Measurements from ENCODE around the gene CTIF. TPM values are rescaled to one million over a fixed set of nuclear protein-coding genes. Genes with fewer than 3 reads are reported as not detected.

The CTIF gene
- total RNA-seq, 2 experiments from 2014 or later, result 3.2 to 3.5 TPM

DNA sequence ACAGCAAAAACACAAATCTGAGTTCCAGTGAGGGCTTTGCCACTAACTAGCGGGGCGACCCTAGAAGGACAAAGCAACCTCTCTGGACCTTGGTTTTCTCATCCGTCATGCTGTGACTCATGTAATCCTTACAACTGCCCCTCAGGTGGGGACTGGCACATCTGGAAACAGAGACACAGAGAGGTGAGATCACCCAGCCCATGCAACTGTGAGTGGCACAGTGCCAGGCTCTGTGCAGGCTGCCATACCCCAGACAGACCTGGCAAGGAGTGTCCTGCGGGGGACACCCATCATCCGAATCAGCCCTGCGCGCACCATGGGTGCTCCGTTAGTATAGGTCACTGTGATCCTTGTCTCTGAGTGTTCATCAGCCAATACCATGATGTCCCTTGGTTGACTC is 213.6 kb downstream of the CTIF start:
- DNase-seq (no peak), ATAC-seq (no peak)
- Mint-ChIP-seq H3K4me1 (ENCODE audit: low read depth) (peaks cover 3% of the 10 kb centered on the region), H3K27me3 (no peaks in the 10 kb centered on the region), H3K36me3 (ENCODE audit: low read depth) (no peaks in the 10 kb centered on the region), H3K27ac (no peak overlapping the region), H3K4me3 (no peak overlapping the region), H3K9me3 (no peaks in the 10 kb centered on the region)
- TF ChIP-seq, protein P1, sequence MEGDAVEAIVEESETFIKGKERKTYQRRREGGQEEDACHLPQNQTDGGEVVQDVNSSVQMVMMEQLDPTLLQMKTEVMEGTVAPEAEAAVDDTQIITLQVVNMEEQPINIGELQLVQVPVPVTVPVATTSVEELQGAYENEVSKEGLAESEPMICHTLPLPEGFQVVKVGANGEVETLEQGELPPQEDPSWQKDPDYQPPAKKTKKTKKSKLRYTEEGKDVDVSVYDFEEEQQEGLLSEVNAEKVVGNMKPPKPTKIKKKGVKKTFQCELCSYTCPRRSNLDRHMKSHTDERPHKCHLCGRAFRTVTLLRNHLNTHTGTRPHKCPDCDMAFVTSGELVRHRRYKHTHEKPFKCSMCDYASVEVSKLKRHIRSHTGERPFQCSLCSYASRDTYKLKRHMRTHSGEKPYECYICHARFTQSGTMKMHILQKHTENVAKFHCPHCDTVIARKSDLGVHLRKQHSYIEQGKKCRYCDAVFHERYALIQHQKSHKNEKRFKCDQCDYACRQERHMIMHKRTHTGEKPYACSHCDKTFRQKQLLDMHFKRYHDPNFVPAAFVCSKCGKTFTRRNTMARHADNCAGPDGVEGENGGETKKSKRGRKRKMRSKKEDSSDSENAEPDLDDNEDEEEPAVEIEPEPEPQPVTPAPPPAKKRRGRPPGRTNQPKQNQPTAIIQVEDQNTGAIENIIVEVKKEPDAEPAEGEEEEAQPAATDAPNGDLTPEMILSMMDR (IDR thresholded peaks at IDR 0.05), result no peak
- CTCF ChIA-PET, result interaction anchor here (1.5 kb wide), 1 partner anchor 498 kb away, joined by 3 read pairs; no protein-coding TSS in a partner anchor
- intact Hi-C loops (cut with micrococcal nuclease), result no loop called here
- POLR2A ChIA-PET, result interaction anchor here (0.6 kb wide), 1 partner anchor 1598 kb away, joined by 3 read pairs; no protein-coding TSS in a partner anchor

DNA sequence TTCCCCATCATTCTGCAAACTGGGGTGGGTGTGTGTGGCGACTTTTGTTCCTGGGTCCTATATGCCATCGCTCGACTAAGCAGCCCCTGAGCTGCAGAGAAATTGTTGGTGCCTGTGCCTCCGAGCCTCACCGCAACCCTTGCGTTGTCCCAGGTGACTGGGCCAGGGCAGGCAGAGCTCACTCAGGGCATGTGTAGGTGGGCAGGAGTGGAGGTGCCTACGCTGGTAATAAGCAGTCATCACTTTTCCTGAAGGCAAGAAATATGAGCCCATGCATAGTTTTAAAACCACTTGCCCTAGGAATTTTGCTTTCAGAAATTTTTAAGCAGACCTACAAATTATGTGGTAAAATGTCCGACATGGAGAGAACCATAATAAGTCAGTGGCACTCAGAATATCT is 214.1 kb downstream of the CTIF start:
- POLR2A ChIA-PET, result interaction anchor here (0.6 kb wide), 1 partner anchor 1597 kb away, joined by 3 read pairs; no protein-coding TSS in a partner anchor
- no peak overlapping the region for H3K4me3 Mint-ChIP-seq
- CTCF ChIA-PET, result no interaction called here
- DNase-seq (no peak), ATAC-seq (no peak)
- intact Hi-C loops (cut with micrococcal nuclease), result no loop called here
- no peaks in the 10 kb centered on the region for H3K27me3 Mint-ChIP-seq
- no peaks in the 10 kb centered on the region for H3K9me3 Mint-ChIP-seq
- H3K27ac Mint-ChIP-seq, result no peak overlapping the region
- TF ChIP-seq, protein P1 (IDR thresholded peaks at IDR 0.05), result no peak
- peaks cover 3% of the 10 kb centered on the region for H3K4me1 Mint-ChIP-seq (ENCODE audit: low read depth)
- H3K36me3 Mint-ChIP-seq (ENCODE audit: low read depth), result no peaks in the 10 kb centered on the region

GRCh38 chr18:48753691-48754090 is 214.9 kb downstream of the CTIF start:
- H3K27me3 Mint-ChIP-seq, result no peaks in the 10 kb centered on the region
- TF ChIP-seq, protein P1 (IDR thresholded peaks at IDR 0.05), result no peak
- H3K4me3 Mint-ChIP-seq, result no peak overlapping the region
- peaks cover 3% of the 10 kb centered on the region for H3K4me1 Mint-ChIP-seq (ENCODE audit: low read depth)
- H3K9me3 Mint-ChIP-seq, result no peaks in the 10 kb centered on the region
- no peak for DNase-seq
- H3K36me3 Mint-ChIP-seq (ENCODE audit: low read depth), result no peaks in the 10 kb centered on the region
- intact Hi-C loops (cut with micrococcal nuclease), result no loop called here
- POLR2A ChIA-PET, result no interaction called here
- H3K27ac Mint-ChIP-seq, result no peak overlapping the region
- no peak for ATAC-seq
- CTCF ChIA-PET, result no interaction called here

DNA sequence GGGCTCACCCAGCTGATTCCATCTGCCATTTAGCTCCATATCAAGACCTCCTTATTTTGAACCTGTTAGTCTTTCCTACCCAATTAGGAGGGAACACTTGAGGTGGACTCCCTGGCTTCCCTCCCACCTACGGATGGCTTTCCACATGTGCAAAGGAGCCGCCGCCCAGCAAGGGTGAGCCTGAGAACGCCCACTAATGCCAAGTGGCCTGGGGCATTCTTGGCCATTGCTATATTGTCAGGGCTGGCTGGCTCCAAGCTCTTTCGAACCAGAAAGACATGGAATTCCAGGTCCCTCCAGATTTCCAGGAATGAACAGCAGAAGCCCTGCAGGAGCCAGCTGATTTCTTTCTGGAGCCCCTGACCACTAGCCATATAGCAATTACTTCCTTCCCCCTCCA is 215.7 kb downstream of the CTIF start:
- H3K4me3 Mint-ChIP-seq, result no peak overlapping the region
- no peaks in the 10 kb centered on the region for H3K27me3 Mint-ChIP-seq
- ChIA-PET POLR2A (no interaction called here), CTCF (no interaction called here)
- no peaks in the 10 kb centered on the region for H3K9me3 Mint-ChIP-seq
- no peaks in the 10 kb centered on the region for H3K36me3 Mint-ChIP-seq (ENCODE audit: low read depth)
- no peak for DNase-seq
- no peak overlapping the region for H3K27ac Mint-ChIP-seq
- intact Hi-C loops (cut with micrococcal nuclease), result no loop called here
- no peak for ATAC-seq
- peaks cover 3% of the 10 kb centered on the region for H3K4me1 Mint-ChIP-seq (ENCODE audit: low read depth)
- TF ChIP-seq, protein P1 (IDR thresholded peaks at IDR 0.05), result no peak

DNA sequence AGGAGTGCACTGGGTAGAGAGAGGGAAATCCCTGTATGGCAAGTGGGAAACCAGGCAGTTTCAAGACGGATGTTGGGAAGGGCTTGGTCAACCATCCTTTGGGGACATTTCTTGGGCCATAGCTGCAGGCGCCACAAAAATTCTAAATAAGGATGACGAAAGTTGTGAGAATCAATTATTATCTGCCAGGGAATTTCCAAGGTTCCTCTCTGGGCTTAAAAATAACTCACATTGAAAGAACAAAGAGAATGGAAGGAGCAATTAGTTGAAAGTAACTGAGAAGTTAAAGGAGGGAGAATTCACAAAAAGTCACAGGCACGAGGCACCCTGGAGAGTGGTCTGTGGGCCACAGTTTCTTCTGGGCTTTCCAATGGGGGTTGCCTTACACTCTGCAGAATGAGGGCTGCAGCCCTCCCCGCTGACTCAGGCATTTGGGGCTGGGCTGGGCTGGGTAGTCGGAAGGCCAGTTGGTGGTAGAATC is 216.2 kb downstream of the CTIF start:
- Mint-ChIP-seq H3K27me3 (no peaks in the 10 kb centered on the region), H3K9me3 (no peaks in the 10 kb centered on the region), H3K4me3 (no peak overlapping the region), H3K36me3 (ENCODE audit: low read depth) (no peaks in the 10 kb centered on the region), H3K4me1 (ENCODE audit: low read depth) (peaks cover 3% of the 10 kb centered on the region), H3K27ac (no peak overlapping the region)
- ATAC-seq, result no peak
- TF ChIP-seq, protein P1 (IDR thresholded peaks at IDR 0.05), result no peak
- intact Hi-C loops (cut with micrococcal nuclease), result no loop called here
- CTCF ChIA-PET, result no interaction called here
- POLR2A ChIA-PET, result no interaction called here
- DNase-seq, result no peak
